Esophagus (tissue), 2 donors: ENCODE results near the gene ANKRD52. TPM values are rescaled to one million over a fixed set of nuclear protein-coding genes. Genes with fewer than 3 reads are reported as not detected.

ENCODE experiments used
- H3K27ac ChIP-seq, 2 donors: one replicate each; pipeline ENCODE4 v1.5.1; 2013; ENCODE audit warnings: low read depth in 2 of 2, mild to moderate bottlenecking in 2 of 2, inconsistent platforms in 1 of 2, low read length in 1 of 2, moderate library complexity in 1 of 2
- H3K27me3 ChIP-seq, 2 donors: one replicate each; pipeline ENCODE4 v1.6.1; 2013; ENCODE audit warnings: low read length in 2 of 2, control low read depth in 1 of 2, mild to moderate bottlenecking in 1 of 2; ENCODE audit not compliant: insufficient read depth in 2 of 2, control insufficient read depth in 1 of 2
- H3K36me3 ChIP-seq, 2 donors: one replicate each; pipeline ENCODE4 v1.6.1; 2013; ENCODE audit warnings: low read length in 1 of 2; ENCODE audit not compliant: control insufficient read depth in 2 of 2, insufficient read depth in 2 of 2
- H3K4me1 ChIP-seq, 2 donors: one replicate each; pipeline ENCODE4 v1.6.1; 2013; ENCODE audit warnings: low read length in 1 of 2; ENCODE audit not compliant: control insufficient read depth in 2 of 2, insufficient read depth in 2 of 2
- H3K4me3 ChIP-seq, 2 donors: one replicate each; pipeline ENCODE4 v1.5.1; 2013; ENCODE audit warnings: low read length in 2 of 2, mild to moderate bottlenecking in 2 of 2, low read depth in 1 of 2, moderate library complexity in 1 of 2
- H3K9me3 ChIP-seq, 2 donors: one replicate each; pipeline ENCODE4 v1.6.1; 2013; ENCODE audit warnings: mild to moderate bottlenecking in 2 of 2, low read depth in 1 of 2, low read length in 1 of 2, moderate library complexity in 1 of 2; ENCODE audit not compliant: control insufficient read depth in 2 of 2, insufficient read depth in 1 of 2
- WGBS, 2 donors: extraction: QIAGEN DNeasy Blood & Tissue Kit; methylation state at CpG; one replicate each; pipeline ENCODE4 v1.1.7; 2013; 5-methylcytosine and 5-hydroxymethylcytosine counted together
- polyA plus RNA-seq, 2 donors: library from polyadenylated mRNA; stranded (reverse); fragments of 200-250 nt; gene quantifications; one replicate each; pipeline ENCODE4 v1.2.3, GENCODE V29; 2013
- donor health status: healthy with polysubstance abuse.
- donor health status: Bipolar disorder and iron deficiency.

Gene ANKRD52
- polyA plus RNA-seq, 2 donors = 4.9 to 9.3 TPM

DNA sequence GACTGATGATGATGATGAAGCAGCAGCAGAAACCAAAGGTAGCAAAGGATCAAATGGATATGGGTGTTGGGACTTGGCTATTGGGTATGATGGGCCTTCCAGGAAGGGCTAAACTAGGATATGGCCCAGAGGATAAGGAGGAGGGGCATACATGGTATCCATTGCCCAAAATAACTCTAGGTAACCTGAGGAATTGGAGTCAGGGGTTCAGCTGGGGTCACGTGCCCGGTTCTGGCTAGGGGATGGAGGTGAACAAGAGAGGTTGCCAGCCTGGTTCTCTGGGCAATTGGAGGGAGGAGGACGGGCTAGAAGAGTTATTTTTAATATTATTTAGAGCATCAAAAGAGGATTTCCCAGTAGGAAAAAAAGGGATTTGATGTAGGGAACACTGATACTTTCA is 2.7 kb upstream of the ANKRD52 start:
- Histone ChIP-seq H3K9me3 (no peaks in the 10 kb centered on the region), H3K4me1 (peaks cover 0 to 6% of the 10 kb centered on the region in 2 donors), H3K27me3 (no peaks in the 10 kb centered on the region), H3K27ac (no peak overlapping the region), H3K4me3 (no peak overlapping the region), H3K36me3 (no peaks in the 10 kb centered on the region)
- 92% methylated on average over 3 of the region's 3 CpGs for WGBS, 2 donors

DNA sequence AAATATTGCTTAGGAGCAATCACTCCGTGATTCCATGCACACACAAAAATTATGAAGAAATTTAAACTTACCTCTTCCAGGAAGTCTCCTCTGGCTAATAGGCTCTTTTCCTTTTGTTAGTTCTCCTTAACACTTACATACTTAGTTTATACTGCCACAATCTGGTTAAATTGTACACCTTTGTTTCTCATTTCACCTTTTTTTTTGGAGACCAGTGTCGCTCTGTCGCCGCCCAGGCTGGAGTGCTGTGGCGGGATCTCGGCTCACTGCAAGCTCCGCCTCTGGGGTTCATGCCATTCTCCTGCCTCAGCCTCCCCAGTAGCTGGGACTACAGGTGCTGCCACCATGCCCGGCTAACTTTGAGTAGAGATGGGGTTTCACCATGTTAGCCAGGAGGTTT is 2.2 kb upstream of the ANKRD52 start:
- Histone ChIP-seq H3K4me3 (no peak overlapping the region), H3K9me3 (no peaks in the 10 kb centered on the region), H3K36me3 (peaks cover 4 to 5% of the 10 kb centered on the region in 2 donors), H3K27me3 (no peaks in the 10 kb centered on the region), H3K27ac (no peak overlapping the region), H3K4me1 (peaks cover 0 to 6% of the 10 kb centered on the region in 2 donors)
- WGBS, 2 donors = 91 to 93% methylated on average over 8 of the region's 8 CpGs

DNA sequence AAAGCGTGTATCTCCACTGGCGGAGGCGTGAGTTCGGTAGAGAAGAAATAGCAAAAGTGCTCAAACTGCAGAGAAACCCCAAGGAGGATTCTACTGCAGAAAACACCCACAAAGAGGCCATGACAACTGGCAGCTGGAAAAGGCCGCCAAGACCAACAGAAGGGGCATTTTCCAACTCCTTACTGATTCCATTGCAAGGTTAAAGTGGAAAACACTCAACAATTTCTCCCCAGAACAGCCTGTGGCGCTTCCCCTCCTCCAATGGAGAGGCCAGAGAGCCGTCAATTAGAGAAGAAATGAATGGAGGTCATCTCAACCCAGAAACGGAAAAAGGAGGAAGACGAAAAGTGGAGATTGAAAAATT is 618 bp upstream of the ANKRD52 start:
- H3K4me1 ChIP-seq = peaks cover 0 to 6% of the 10 kb centered on the region in 2 donors
- H3K36me3 ChIP-seq = peaks cover 10 to 12% of the 10 kb centered on the region in 2 donors
- 9 to 14% methylated on average over 9 of the region's 9 CpGs for WGBS, 2 donors
- H3K4me3 ChIP-seq = peak overlapping the region; percentile 85
- peak overlapping the region; percentile 82 to 85 for H3K27ac ChIP-seq
- H3K9me3 ChIP-seq = no peaks in the 10 kb centered on the region
- no peaks in the 10 kb centered on the region for H3K27me3 ChIP-seq

DNA sequence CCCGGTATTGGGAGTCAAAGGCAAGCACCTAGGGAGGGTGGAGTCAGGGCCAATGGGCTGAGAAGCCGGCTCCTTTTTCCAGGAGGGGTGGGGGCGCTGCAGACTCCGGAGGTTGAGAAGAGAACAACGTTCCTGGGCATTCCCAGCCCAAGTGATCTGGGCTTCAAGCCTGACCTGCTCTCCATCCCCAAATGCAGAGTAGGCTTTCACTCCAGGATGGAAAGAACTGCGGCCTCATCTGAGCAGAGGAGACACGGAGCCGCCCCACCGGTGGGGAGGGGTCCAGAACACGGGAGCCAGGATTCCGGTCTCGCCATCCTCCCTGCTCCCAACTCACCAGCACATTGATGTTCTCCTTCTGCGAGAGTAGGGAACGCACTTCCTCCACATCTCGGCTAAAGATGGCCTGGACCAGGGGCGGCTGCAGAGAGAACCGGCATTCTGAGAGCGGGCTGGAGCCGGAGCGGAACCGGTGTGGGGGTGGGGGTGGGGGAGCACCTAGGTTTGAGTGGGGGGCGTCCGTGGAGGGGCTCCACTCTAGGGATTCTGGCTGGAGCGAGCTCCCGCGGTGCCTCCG is 605 bp downstream of the ANKRD52 start:
- Histone ChIP-seq H3K27ac (peak overlapping the region; percentile 75 to 89), H3K36me3 (peaks cover 20 to 24% of the 10 kb centered on the region in 2 donors), H3K4me3 (peak overlapping the region; percentile 85), H3K9me3 (no peaks in the 10 kb centered on the region), H3K4me1 (peaks cover 0 to 6% of the 10 kb centered on the region in 2 donors), H3K27me3 (no peaks in the 10 kb centered on the region)
- WGBS, 2 donors = 1% methylated on average over 24 to 27 of the region's 27 CpGs

DNA sequence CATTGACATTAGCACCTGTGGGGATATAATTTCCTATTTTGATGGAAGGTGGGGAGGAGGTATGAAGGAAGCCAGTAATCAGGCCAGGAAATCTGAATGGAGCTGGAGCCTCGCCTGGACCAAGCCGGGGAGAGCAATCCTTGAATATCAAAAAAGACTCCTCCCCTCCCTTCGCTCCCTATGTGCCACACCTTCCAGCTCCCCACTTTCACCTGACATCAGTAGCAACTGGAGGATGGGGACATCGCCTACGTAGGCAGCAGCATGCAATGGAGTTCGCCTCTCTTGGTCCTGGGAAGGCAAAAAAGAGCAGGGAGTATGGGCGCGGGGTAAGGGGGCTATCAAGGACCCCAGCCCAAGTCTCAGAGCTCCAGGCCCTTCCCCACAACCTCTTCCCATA is 1.1 kb downstream of the ANKRD52 start:
- WGBS, 2 donors = 47 to 51% methylated on average over 8 of the region's 8 CpGs
- Histone ChIP-seq H3K36me3 (peaks cover 25 to 29% of the 10 kb centered on the region in 2 donors), H3K27me3 (no peaks in the 10 kb centered on the region), H3K4me3 (peak overlapping the region; percentile 85), H3K4me1 (peaks cover 0 to 6% of the 10 kb centered on the region in 2 donors), H3K9me3 (no peaks in the 10 kb centered on the region), H3K27ac (peak overlapping the region in 1 of 2 donors; percentile 26)

DNA sequence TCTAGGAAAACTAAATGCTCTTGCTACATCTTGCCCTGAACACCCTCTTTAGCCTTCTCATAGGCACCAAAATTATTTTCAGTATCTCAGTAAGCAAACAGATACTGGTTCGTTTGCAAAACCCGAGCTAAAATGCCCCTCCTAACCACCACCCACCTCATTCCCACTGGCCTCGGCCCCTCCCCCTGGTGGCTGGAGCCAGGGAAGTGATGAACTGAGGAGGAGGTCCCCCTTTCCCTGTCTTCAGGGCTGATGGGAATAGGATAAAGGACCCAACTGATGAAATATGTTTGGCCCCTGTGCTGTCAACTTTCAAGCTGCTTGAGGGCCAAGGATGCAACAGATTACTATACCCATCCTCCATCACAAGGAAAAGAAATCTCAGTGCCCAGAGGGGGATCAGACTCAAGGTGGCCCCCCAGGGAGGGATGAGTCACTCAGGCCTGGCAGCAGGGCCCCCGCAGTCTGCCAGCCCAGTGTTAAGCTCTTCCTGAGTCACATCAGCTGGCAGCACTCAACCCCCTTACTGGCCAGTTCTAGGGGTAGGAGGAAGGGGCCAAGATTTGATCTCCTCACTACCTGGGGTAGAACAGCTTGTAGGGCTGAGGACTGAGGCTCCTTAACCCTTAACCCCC is 1.7 kb downstream of the ANKRD52 start:
- no peak overlapping the region for H3K4me3 ChIP-seq
- no peaks in the 10 kb centered on the region for H3K27me3 ChIP-seq
- peaks cover 0 to 6% of the 10 kb centered on the region in 2 donors for H3K4me1 ChIP-seq
- WGBS, 2 donors = 32 to 42% methylated on average over 4 of the region's 4 CpGs
- H3K27ac ChIP-seq = no peak overlapping the region
- H3K9me3 ChIP-seq = no peaks in the 10 kb centered on the region
- peaks cover 28 to 33% of the 10 kb centered on the region in 2 donors for H3K36me3 ChIP-seq

DNA sequence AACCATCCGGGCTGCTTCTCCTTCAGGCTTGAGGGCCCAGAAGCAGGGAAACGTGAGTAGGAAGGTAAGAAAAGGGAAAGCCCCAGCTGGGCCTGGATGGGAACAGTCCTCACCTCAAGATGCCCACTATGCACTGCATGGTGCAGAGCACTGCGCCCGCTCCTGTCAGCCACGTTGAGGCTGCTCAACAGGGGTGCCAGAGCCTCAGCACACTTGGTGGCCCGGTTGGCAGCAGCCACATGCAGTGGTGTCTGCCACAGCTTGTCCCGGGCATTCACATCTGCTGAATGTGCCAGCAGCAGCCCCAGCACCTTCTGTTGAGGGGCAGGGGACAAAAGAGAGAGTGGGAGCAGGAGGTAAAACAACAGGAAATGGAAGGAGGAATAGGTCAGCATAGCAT is 2.5 kb downstream of the ANKRD52 start:
- Histone ChIP-seq H3K27ac (no peak overlapping the region), H3K4me1 (peaks cover 0 to 6% of the 10 kb centered on the region in 2 donors), H3K36me3 (peaks cover 28 to 33% of the 10 kb centered on the region in 2 donors), H3K27me3 (no peaks in the 10 kb centered on the region), H3K9me3 (no peaks in the 10 kb centered on the region), H3K4me3 (no peak overlapping the region)
- 77 to 85% methylated on average over 7 of the region's 7 CpGs for WGBS, 2 donors

DNA sequence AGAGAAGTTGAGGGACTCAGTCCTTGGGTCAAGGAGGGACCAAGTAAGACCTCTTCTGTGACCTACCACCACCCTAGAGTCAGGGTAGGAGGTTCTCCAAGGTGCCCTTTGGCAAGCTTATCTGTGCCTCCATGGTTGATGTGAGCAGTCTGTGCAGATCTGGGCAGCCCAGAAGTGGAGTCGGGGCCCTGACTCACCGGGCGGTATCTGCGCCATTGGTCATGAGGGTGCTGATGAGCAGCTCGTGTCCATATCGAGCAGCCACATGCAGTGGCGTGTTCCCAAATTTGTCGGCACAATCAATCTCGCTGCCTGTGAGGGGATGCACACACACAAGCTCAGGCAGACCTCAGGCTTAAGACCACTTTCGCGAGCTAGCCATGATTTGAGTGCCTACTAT is 5.1 kb downstream of the ANKRD52 start:
- H3K27me3 ChIP-seq = no peaks in the 10 kb centered on the region
- 87 to 90% methylated on average over 11 of the region's 11 CpGs for WGBS, 2 donors

DNA sequence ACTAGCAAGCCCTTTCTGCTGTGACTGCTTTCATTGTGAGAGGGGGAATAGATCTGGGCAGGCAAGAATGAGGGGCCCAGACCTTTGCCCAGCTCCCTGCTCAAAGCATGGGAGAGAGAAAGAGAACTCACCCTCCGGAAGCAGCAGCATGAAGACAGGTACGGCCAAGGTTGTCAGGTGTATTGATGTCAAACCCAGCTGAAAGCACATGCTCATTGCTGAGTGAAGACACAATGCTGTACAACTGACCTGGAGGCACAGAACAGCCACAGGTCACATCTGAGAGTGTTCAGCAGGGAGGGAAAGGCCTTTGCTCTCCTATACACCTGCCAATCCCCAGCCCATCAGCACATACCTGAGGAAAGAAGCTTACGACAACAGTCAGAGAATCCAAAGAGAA is 5.5 kb downstream of the ANKRD52 start:
- H3K27ac ChIP-seq = no peak overlapping the region
- no peak overlapping the region for H3K4me3 ChIP-seq
- 93 to 94% methylated on average over 3 of the region's 3 CpGs for WGBS, 2 donors
- peaks cover 0 to 6% of the 10 kb centered on the region in 2 donors for H3K4me1 ChIP-seq
- no peaks in the 10 kb centered on the region for H3K9me3 ChIP-seq
- peaks cover 39 to 43% of the 10 kb centered on the region in 2 donors for H3K36me3 ChIP-seq
- H3K27me3 ChIP-seq = no peaks in the 10 kb centered on the region

More for the DNA sequence above, 5.1 kb downstream of the ANKRD52 start:
- Histone ChIP-seq H3K27ac (no peak overlapping the region), H3K4me1 (peaks cover 0 to 6% of the 10 kb centered on the region in 2 donors), H3K9me3 (no peaks in the 10 kb centered on the region), H3K36me3 (peaks cover 36 to 38% of the 10 kb centered on the region in 2 donors), H3K4me3 (no peak overlapping the region)

DNA sequence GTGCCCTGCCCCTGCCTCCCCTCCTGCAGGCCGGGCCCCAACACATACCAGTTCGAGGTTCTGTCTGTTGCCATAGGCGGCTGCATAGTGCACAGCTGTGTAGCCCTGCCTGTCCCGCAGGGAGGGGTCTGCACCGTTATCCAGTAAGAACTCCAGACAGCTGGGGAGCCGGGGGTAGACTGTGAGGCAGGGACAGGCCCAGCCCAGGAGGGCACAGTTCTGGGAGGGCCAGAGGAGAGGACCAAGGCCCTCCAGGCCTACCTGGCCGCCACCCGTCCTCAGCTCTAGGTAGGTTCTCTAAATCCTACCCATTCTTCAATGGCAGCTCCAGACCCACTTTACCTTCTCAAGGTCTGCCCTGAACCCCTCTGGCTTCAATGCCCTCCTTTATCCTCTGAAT is 9.5 kb downstream of the ANKRD52 start:
- Histone ChIP-seq H3K36me3 (peaks cover 39 to 61% of the 10 kb centered on the region in 2 donors), H3K9me3 (no peaks in the 10 kb centered on the region), H3K4me3 (no peak overlapping the region), H3K27me3 (no peaks in the 10 kb centered on the region), H3K4me1 (no peaks in the 10 kb centered on the region), H3K27ac (no peak overlapping the region)
- whole genome bisulfite sequencing, 2 donors = 93 to 94% methylated on average over 8 of the region's 8 CpGs
